Left ventricle myocardium inferior (tissue), 1 donor: ENCODE data around the gene ERAP2. TPM values are rescaled to one million over a fixed set of nuclear protein-coding genes. Genes with fewer than 3 reads are reported as not detected.
A peak's percentile ranks its signal among the peaks of the same experiment; 100 is the strongest.

Source experiments
- DNase-seq: peaks from one replicate; pipeline ENCODE4 v3.0.0-alpha.2; 2020
- H3K27ac ChIP-seq: fragments of 200-600 bp; replicated peaks from 2 replicates; pipeline ENCODE4 v1.8.0; 2021
- H3K27me3 ChIP-seq: fragments of 200-600 bp; 2 replicates; pipeline ENCODE4 v1.8.0; 2021; ENCODE audit warnings: low read depth
- H3K36me3 ChIP-seq: fragments of 200-600 bp; 2 replicates; pipeline ENCODE4 v1.8.0; 2021
- H3K4me1 ChIP-seq: fragments of 200-600 bp; 2 replicates; pipeline ENCODE4 v1.8.0; 2021
- H3K4me3 ChIP-seq: fragments of 200-600 bp; 2 replicates; pipeline ENCODE4 v1.8.0; 2021; ENCODE audit warnings: mild to moderate bottlenecking, moderate library complexity
- H3K9me3 ChIP-seq: fragments of 200-600 bp; replicated peaks from 2 replicates; pipeline ENCODE4 v1.8.0; 2021
- CTCF ChIP-seq: fragments of 200-600 bp; IDR thresholded peaks from 2 replicates; pipeline ENCODE4 v1.8.0; 2021; ENCODE audit warnings: antibody characterized with exemption, mild to moderate bottlenecking, borderline replicate concordance
- intact Hi-C: fragments of 100-400 bp; cut with micrococcal nuclease; formaldehyde crosslinking; loops from one replicate; pipeline ENCODE4 v1.11.0; 2022
- total RNA-seq: library from RNA; stranded (reverse); fragmentation: NEBNext Ultra II Directional; extraction: Animal tissue kit (Norgen Biotek cat#: 25700); gene quantifications from one replicate; pipeline ENCODE4 v1.2.1, GENCODE V29; 2021
- donor health status: DM: no; HTN: yes; CAD: no; lungs with severe emphysema.

The ERAP2 gene
- total RNA-seq, 1 donor from 2014 or later: 6.7 TPM

- H3K4me1 ChIP-seq: peaks cover 81% of the 10 kb centered on the region
- H3K9me3 ChIP-seq: no peaks in the 10 kb centered on the region
- peak overlapping the region; percentile 88 for H3K4me3 ChIP-seq
- no peaks in the 10 kb centered on the region for H3K36me3 ChIP-seq
- H3K27ac ChIP-seq: peak overlapping the region; percentile 98
- intact Hi-C loops: no loop called here
- no peak for DNase-seq
- no peaks in the 10 kb centered on the region for H3K27me3 ChIP-seq
- TF ChIP-seq CTCF: no peak
Measured at GRCh38 chr5:96933764-96934707, 57.7 kb downstream of the ERAP2 start.

GRCh38 chr5:96934708-96935558, 58.6 kb downstream of the ERAP2 start:
- peak; percentile 93 for DNase-seq
- Histone ChIP-seq H3K27ac (peak overlapping the region; percentile 98), H3K9me3 (no peaks in the 10 kb centered on the region), H3K4me3 (peak overlapping the region; percentile 88), H3K27me3 (no peaks in the 10 kb centered on the region), H3K36me3 (no peaks in the 10 kb centered on the region), H3K4me1 (peaks cover 81% of the 10 kb centered on the region)
- intact Hi-C loops: no loop called here
- no peak for TF ChIP-seq CTCF

- peaks cover 82% of the 10 kb centered on the region for H3K4me1 ChIP-seq
- H3K27me3 ChIP-seq: no peaks in the 10 kb centered on the region
- DNase-seq: peak; percentile 96
- no peaks in the 10 kb centered on the region for H3K36me3 ChIP-seq
- peak within 1 kb of the TSS; percentile 88 for H3K4me3 ChIP-seq
- no peak for TF ChIP-seq CTCF
- no peaks in the 10 kb centered on the region for H3K9me3 ChIP-seq
- intact Hi-C loops: no loop called here
- H3K27ac ChIP-seq: peak within 1 kb of the TSS; percentile 98
Measured at GRCh38 chr5:96935559-96936430, 59.5 kb downstream of the ERAP2 start, which contains the start of gene LNPEP. Gene LNPEP (plus strand): TSS chr5:96936080. CDS start chr5:96936156, 76 bp downstream.

GRCh38 chr5:96936431-96937320, 60.4 kb downstream of the ERAP2 start:
- H3K27me3 ChIP-seq: no peaks in the 10 kb centered on the region
- DNase-seq: peak; percentile 31
- no peaks in the 10 kb centered on the region for H3K9me3 ChIP-seq
- H3K36me3 ChIP-seq: no peaks in the 10 kb centered on the region
- H3K4me3 ChIP-seq: peak overlapping the region; percentile 88
- H3K27ac ChIP-seq: peak overlapping the region; percentile 98
- no peak for TF ChIP-seq CTCF
- intact Hi-C loops: no loop called here
- peaks cover 90% of the 10 kb centered on the region for H3K4me1 ChIP-seq
